GM21447 (cell line): ENCODE measurements around the gene FAM117A.

Source experiments
- ATAC-seq: cut with Tn5 transposase; IDR thresholded peaks from one replicate; pipeline ENCODE4 v1.9.1; 2021; ENCODE audit not compliant: unreplicated experiment

FAM117A gene

GRCh38 chr17:49763735-49764558 lies at the start of gene FAM117A:
Gene FAM117A (minus strand): TSS chr17:49764131. CDS start chr17:49764087, 44 bp downstream.
- peak; percentile 89 for ATAC-seq

DNA sequence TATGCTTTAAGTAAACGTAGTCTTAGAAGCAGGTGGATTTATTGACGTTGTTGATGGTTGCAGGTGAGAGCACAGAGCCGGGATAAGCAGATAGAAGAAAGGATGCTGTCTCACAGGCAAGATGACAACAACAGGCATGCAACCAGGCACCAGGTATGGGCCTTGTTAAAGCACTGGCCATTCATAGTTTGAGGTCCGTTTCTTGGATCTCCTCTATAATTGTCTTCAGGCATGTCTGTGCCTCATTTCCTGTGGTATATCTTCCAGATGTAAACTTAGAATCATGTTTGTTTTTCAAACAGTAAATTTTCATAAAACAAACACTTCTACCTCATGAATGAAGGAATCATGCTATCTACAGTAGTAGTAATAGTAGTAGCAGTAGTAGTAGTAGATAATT lies 45.1 kb upstream of the FAM117A start:
- no peak for ATAC-seq

GRCh38 chr17:49798738-49799137 lies 34.8 kb upstream of the FAM117A start:
- ATAC-seq, result no peak

- no peak for ATAC-seq
Measured at GRCh38 chr17:49798182-49798581, 34.3 kb upstream of the FAM117A start.

- no peak for ATAC-seq
Measured at GRCh38 chr17:49795372-49795771, 31.4 kb upstream of the FAM117A start.

DNA sequence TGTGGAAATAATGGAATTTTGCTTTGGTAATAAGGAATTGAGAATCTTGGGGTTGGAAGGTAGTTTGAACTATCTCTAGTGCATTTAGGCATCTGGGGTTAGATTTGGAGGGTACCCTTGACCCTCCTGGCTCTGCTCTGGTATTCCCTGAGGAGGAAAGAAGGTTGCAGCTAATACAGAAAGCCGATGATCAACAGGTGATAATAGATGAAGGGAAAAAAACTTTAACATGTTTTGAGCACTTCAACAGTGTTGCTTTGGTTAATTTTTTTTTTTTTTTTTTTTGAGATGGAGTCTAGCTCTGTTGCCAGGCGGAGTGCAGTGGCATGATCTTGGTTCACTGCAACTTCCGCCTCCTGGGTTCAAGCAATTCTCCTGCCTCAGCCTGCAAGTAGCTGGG lies 29.4 kb upstream of the FAM117A start:
- no peak for ATAC-seq

GRCh38 chr17:49789243-49789578 lies 25.3 kb upstream of the FAM117A start:
- ATAC-seq, result no peak

DNA sequence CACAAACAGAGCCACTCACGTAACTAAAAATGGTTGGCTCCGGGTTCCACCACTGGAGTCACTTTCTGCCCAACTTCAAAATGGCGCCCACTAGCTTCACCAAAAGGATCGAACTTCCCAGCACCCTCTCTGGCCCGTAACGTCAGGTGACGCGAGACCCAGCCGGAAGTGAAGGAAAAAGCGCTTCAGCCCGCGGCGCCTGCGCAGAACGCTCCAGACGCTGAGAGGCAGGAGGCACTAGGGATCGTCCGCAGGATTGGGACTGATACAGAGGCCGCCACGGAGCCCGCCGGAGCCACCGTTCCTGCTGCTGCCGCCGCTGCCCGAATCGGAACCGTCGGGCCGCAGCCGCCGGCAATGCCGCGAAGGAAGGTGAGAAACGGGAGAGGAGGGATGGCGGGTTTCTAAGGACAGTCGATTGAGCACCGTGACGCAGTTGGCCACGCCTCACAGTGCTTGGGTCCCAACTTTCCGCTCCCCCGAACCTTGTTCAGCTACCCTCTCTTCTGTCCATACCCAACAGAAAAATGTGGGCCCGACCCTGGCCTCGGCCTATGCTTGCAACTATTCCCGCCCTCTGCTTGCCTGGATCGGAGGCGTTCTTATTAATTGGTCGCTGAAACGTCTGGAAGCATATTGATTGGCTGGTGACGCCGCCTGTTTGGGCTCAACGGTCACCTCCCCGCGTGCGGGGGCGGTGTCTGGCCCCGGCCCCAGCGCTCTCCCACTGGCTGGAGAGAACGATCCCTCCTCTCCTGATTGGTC lies 24.7 kb upstream of the FAM117A start, which contains the start of gene KAT7:
Gene KAT7 (plus strand): TSS at position 204 of the 765 bp plus-strand sequence. CDS start 154 bp downstream, at position 358.
- peak; percentile 84 for ATAC-seq

GRCh38 chr17:49787884-49788477 lies 24.1 kb upstream of the FAM117A start:
- no peak for ATAC-seq

DNA sequence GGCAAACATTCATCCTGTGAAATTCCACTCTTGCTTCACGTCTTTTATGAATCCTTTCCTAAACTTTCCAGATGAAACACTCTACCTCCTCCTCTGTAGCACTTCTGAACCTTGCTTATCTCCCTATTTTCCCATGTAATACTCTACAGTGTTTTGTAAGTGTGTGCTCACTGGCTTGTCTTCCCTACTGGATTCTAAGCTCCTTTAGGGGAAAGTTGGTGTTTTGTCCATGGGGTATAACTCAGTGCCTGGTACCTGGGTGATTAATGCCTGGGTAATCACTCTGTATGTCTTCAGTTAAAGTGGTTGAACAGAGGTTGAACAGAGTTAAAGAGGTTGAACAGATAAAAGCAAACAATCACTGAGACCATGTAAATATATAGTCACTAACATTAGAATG lies 20.7 kb upstream of the FAM117A start:
- no peak for ATAC-seq

- no peak for ATAC-seq
Measured at GRCh38 chr17:49783791-49784190, 19.9 kb upstream of the FAM117A start.

GRCh38 chr17:49783071-49783715 lies 19.3 kb upstream of the FAM117A start:
- no peak for ATAC-seq

GRCh38 chr17:49779739-49780231 lies 15.9 kb upstream of the FAM117A start:
- ATAC-seq, result no peak

DNA sequence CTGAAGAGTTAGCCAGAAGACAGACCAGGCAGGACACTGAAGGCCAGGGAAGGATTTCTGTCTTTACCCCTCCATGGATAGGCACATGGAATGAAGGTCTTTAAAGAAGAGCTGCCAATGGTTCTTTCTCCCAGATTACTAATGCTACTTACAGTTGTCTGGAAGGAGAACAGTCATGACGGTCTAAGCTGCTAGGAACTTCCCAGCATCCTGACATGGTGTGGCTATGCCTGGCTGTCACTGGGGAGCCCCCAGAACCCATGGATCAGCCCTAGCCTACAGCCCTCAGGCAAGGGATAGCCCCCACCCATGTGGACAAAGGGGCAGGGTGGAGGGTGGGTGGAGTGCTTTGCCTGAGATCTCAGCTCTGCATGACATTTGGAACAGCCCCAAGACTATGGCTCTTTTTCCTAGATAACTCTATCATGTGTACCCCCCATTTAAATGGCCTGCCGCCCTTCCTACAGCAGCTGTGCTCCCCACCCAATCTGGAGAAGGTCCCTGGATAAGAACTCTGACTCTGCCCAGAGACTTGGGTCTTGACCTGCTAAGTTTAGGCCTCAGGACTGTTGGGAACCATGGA lies 15.3 kb upstream of the FAM117A start:
- no peak for ATAC-seq

- ATAC-seq, result no peak
Measured at GRCh38 chr17:49777563-49777962, 13.6 kb upstream of the FAM117A start.

GRCh38 chr17:49776551-49777300 lies 12.8 kb upstream of the FAM117A start:
- no peak for ATAC-seq

DNA sequence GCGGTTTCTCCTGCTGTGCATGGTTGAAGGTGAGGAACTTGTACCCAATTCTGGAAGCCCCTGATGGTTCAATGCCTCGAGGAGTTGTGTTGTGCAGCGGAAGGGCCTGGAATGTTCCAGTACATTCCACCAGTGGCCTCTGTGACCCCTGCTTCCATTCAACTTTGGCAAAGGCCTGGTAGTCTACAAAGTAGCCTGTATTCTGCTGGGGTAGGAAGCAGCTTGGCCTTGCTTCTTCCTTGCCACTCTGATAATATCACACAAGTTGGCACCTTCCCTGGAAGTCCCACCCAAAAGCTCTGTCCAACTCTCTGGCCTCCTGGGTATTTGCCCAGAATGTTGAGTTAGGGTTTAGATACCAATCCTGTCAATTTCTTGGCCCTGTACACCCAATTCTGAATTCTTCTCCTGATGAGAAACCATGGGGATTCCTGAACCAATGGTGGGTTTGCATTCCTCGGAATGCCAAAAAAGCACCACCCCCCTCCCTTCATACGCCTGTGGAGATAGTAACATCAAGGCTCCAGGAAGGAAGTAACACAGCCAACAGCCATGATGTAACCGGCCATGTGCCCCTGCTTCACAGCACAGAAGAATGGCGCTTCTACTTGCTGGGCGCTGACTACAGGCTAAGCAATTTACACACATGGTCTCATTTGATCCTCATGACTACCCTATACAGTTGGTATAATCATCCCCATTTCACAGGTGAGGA lies 11.8 kb upstream of the FAM117A start:
- no peak for ATAC-seq

DNA sequence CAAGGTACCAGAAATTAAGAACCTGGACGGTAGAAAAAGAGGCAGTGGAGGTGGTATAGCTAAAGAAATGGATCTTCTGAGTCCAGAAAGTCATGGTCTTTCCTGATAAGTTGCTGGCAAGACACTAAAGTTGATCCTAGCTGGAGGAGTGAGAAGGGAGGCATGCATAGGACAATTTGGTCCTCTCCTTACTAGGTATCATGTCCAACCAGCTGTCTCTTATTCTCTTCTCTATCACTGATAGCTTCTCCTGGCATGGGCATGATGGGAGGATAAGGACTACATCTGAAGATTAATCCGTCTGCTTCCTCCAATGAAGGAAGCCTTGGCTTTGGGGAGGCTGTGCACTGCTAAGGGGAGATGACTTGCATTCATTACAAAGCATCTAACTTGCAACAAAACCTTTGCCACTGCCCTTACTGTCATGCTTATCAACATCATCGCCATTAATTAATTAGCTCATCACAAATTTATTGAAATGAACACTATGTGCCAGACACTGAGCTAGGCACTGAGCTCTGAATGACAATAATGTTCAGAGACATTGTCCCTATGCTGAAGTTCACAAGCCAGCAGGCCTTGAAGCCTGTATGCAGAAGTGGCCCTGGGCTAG lies 3.1 kb upstream of the FAM117A start:
- ATAC-seq, result no peak
